CD4-positive, alpha-beta T cell (primary cell): ENCODE data around the gene CST6. TPM values are rescaled to one million over a fixed set of nuclear protein-coding genes. Genes with fewer than 3 reads are reported as not detected.

Experiments
- ATAC-seq: fragments of 200-7000 bp; cut with Tn5 transposase; one replicate; pipeline ENCODE4 v1.10.0; 2022; ENCODE audit warnings: mild to moderate bottlenecking; ENCODE audit not compliant: poor library complexity
- CTCF ChIA-PET: fragments of 350-600 bp; sonication (Branson Sonifier 250); formaldehyde crosslinking; loops from one replicate; lab custom pipeline; 2021; ENCODE audit warnings: antibody characterized with exemption, inconsistent platforms; lab: Charles Lee
- POLR2A ChIA-PET: fragments of 350-600 bp; sonication (Branson Sonifier 250); formaldehyde crosslinking; loops from one replicate; lab custom pipeline; 2021; ENCODE audit warnings: antibody characterized with exemption, inconsistent platforms; lab: Charles Lee
- DNase-seq, 14 experiments: peaks; one replicate each; pipeline ENCODE4 v3.0.0-alpha.2; 2013 to 2020; ENCODE audit warnings: mixed read lengths in 2 of 14
- H3K27ac ChIP-seq, 2 donors: one replicate each; pipeline versions ENCODE4 v1.5.1 to v1.7.0; 2013; ENCODE audit warnings: low read length in 2 of 2, low read depth in 1 of 2, mild to moderate bottlenecking in 1 of 2
- H3K27me3 ChIP-seq, 2 experiments: 1 replicate in 1 of 2; 2 replicates in 1 of 2; pipeline versions ENCODE4 v1.6.1 to v1.7.0; 2013; ENCODE audit warnings: low read length in 2 of 2, control low read depth in 1 of 2, mild to moderate bottlenecking in 1 of 2, moderate library complexity in 1 of 2; ENCODE audit not compliant: insufficient read depth in 2 of 2, control insufficient read depth in 1 of 2
- H3K36me3 ChIP-seq: one replicate; pipeline ENCODE4 v1.6.1; 2013; ENCODE audit warnings: low read length, control low read depth; ENCODE audit not compliant: insufficient read depth
- H3K4me1 ChIP-seq: one replicate; pipeline ENCODE4 v1.6.1; 2013; ENCODE audit warnings: low read length, control low read depth; ENCODE audit not compliant: insufficient read depth
- H3K4me3 ChIP-seq: one replicate; pipeline ENCODE4 v1.5.1; 2013; ENCODE audit warnings: mild to moderate bottlenecking, low read length, moderate library complexity
- H3K9me3 ChIP-seq, 2 experiments: 1 replicate in 1 of 2; 2 replicates in 1 of 2; pipeline versions ENCODE4 v1.6.1 to v1.7.0; 2013; ENCODE audit warnings: low read length in 2 of 2, mild to moderate bottlenecking in 2 of 2, control low read depth in 1 of 2, moderate library complexity in 1 of 2; ENCODE audit not compliant: control insufficient read depth in 1 of 2, insufficient read depth in 1 of 2
- H3K27ac Mint-ChIP-seq: one replicate; pipeline ENCODE4 v1.8.0; 2020; ENCODE audit warnings: mixed read lengths
- H3K27me3 Mint-ChIP-seq: one replicate; pipeline ENCODE4 v1.8.0; 2021; ENCODE audit warnings: mixed read lengths
- H3K36me3 Mint-ChIP-seq: one replicate; pipeline ENCODE4 v1.8.0; 2021; ENCODE audit warnings: low read depth, mixed read lengths
- H3K4me1 Mint-ChIP-seq: one replicate; pipeline ENCODE4 v1.8.0; 2021; ENCODE audit warnings: low read depth, mixed read lengths
- H3K4me3 Mint-ChIP-seq: one replicate; pipeline ENCODE4 v1.8.0; 2020; ENCODE audit warnings: mild to moderate bottlenecking, mixed read lengths
- H3K9me3 Mint-ChIP-seq: one replicate; pipeline ENCODE4 v1.8.0; 2020; ENCODE audit warnings: mixed read lengths
- intact Hi-C, 2 experiments: fragments of 100-400 bp; cut with DNase I in 1 of 2; cut with micrococcal nuclease in 1 of 2; formaldehyde crosslinking; loops; one replicate each; pipeline versions ENCODE4 v1.15.1 to v1.9.0; 2023 to 2025; cut with DNase I, micrococcal nuclease
- total RNA-seq, 174 experiments: library from RNA in 2 of 174; stranded (reverse) in 2 of 174; gene quantifications; one replicate each; pipeline ENCODE4 v1.2.3 and lab custom pipeline; 2021 to 2026
- TF ChIP-seq, protein P1 (sequence below): fragments of 200-600 bp; IDR thresholded peaks from one replicate; pipeline ENCODE4 v1.8.0; 2022; ENCODE audit warnings: antibody characterized with exemption, mild to moderate bottlenecking

The CST6 gene
- total RNA-seq, 2 experiments from 2014 or later = not detected

DNA sequence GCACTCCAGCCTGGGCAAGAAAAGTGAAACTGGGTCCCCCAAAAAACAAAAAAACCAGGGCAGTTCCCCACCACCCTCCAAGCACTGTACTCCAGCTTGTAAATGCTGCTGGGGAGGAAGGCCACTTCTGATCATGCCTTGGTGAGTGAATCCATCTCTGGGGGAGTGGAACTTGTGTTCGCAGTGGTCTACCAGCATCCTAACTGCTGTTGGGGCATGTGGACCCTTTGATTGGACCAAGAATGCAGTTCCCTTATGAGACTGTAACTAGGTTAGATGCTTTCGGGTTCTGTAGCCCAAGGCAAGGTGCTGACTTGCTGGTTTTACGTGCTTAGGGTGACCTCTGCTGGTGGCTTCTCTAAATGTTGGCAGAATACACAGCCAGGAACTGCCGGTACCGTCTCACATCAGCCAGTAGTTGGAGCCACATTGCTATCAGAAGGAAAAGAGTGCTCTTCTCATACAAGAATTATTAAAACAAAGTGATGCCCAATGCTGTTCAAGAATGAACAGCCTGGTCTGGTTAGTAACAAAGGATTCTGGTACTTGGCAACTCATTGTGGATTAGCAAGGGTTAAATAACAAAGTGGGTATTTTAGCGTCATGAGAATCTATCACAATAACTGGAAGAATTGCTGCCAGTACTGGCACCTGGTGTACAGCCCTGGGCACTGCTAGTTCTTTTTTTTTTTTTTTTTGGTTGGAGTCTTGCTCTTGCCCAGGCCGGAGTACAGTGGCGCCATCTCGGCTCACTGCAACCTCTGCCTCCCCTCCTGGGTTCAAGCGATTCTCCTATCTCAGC is 22.8 kb upstream of the CST6 start:
- Mint-ChIP-seq H3K27ac (peak overlapping the region; percentile 61), H3K4me3 (no peak overlapping the region), H3K9me3 (no peaks in the 10 kb centered on the region), H3K27me3 (no peaks in the 10 kb centered on the region), H3K36me3 (peaks cover 10% of the 10 kb centered on the region), H3K4me1 (peaks cover 6% of the 10 kb centered on the region)
- H3K4me3 ChIP-seq = no peak overlapping the region
- H3K9me3 ChIP-seq = no peaks in the 10 kb centered on the region
- DNase-seq (peak; percentile 82 to 96 (median 89)), ATAC-seq (peak; percentile 98)
- no peaks in the 10 kb centered on the region for H3K27me3 ChIP-seq
- H3K27ac ChIP-seq = no peak overlapping the region
- POLR2A ChIA-PET = interaction anchor here (0.6 to 1.5 kb wide), 7 partner anchors 10 to 209 kb away, joined by 3 to 6 read pairs (median 4); partner anchors contain the start of genes AP5B1 and CCDC85B
- intact Hi-C loops = loop anchor here (1.0 to 10.0 kb wide), 11 partner anchors 33 to 364 kb away; partner anchors contain the start of genes AP5B1 (in 2 of the 2) and FIBP (in 1 of the 2)
- peaks cover 10% of the 10 kb centered on the region for H3K4me1 ChIP-seq
- no peaks in the 10 kb centered on the region for H3K36me3 ChIP-seq
- TF ChIP-seq, protein P1, sequence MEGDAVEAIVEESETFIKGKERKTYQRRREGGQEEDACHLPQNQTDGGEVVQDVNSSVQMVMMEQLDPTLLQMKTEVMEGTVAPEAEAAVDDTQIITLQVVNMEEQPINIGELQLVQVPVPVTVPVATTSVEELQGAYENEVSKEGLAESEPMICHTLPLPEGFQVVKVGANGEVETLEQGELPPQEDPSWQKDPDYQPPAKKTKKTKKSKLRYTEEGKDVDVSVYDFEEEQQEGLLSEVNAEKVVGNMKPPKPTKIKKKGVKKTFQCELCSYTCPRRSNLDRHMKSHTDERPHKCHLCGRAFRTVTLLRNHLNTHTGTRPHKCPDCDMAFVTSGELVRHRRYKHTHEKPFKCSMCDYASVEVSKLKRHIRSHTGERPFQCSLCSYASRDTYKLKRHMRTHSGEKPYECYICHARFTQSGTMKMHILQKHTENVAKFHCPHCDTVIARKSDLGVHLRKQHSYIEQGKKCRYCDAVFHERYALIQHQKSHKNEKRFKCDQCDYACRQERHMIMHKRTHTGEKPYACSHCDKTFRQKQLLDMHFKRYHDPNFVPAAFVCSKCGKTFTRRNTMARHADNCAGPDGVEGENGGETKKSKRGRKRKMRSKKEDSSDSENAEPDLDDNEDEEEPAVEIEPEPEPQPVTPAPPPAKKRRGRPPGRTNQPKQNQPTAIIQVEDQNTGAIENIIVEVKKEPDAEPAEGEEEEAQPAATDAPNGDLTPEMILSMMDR = peak; percentile 96
- CTCF ChIA-PET = interaction anchor here (0.7 to 1.9 kb wide), 7 partner anchors 10 to 209 kb away, joined by 3 to 17 read pairs (median 3); partner anchors contain the start of genes AP5B1, CCDC85B and FIBP

DNA sequence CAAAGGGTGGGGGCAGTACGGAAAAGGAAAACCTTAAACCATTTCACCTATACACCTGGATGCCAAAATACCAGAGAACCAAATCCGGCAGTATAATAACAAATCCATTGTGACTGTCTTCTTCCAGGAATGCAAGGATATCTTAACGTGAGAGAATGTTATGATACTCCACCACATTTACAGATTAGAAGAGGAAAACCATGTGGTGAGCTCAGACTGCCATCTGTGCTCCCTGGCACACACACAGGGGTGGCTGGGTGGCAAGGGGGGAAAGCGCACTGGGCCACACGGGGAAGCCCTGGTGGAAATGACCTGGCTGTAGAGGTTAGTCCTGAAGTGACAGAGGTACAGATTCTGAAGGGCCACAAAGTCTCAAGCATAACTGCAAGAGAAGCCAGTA is 19.8 kb upstream of the CST6 start:
- no peak overlapping the region for H3K4me3 ChIP-seq
- intact Hi-C loops = no loop called here
- H3K36me3 ChIP-seq = peaks cover under 1% of the 10 kb centered on the region
- Mint-ChIP-seq H3K27me3 (no peaks in the 10 kb centered on the region), H3K27ac (no peak overlapping the region), H3K4me1 (peaks cover 6% of the 10 kb centered on the region), H3K4me3 (no peak overlapping the region), H3K9me3 (no peaks in the 10 kb centered on the region), H3K36me3 (peaks cover 27% of the 10 kb centered on the region)
- ChIA-PET CTCF (interaction anchor here (0.6 to 2.0 kb wide), 3 partner anchors 30 to 918 kb away, joined by 5 to 7 read pairs (median 5); partner anchors contain the start of gene FIBP), POLR2A (interaction anchor here (1.0 kb wide), 1 partner anchor 98 kb away, joined by 4 read pairs; no protein-coding TSS in a partner anchor)
- H3K4me1 ChIP-seq = peaks cover 10% of the 10 kb centered on the region
- H3K27ac ChIP-seq = no peak overlapping the region
- H3K9me3 ChIP-seq = no peaks in the 10 kb centered on the region
- TF ChIP-seq, protein P1 = no peak
- ATAC-seq (no peak), DNase-seq (no peak)
- H3K27me3 ChIP-seq = no peaks in the 10 kb centered on the region

DNA sequence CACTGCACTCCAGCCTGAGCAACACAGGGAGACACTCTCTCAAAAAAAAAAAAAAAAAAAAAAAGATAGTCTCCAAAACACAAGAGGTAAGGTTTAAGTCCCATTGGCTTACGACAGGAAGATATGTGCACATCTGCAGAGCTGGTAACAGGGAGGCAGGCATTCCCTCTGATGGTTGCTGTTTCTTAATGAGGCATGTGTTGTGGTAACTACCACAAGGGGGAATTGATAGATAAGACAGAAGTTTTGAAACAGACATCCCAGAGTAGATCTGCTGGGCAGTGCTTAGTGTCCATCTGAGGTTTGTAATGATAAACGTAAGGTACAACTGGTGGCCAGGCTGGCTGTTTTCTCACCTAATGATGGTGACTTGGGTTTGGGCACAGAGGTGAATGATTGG is 14.5 kb upstream of the CST6 start:
- intact Hi-C loops = no loop called here
- Histone ChIP-seq H3K27ac (no peak overlapping the region), H3K36me3 (peaks cover 35% of the 10 kb centered on the region), H3K4me1 (peaks cover 23% of the 10 kb centered on the region), H3K4me3 (no peak overlapping the region), H3K27me3 (no peaks in the 10 kb centered on the region), H3K9me3 (no peaks in the 10 kb centered on the region)
- CTCF ChIA-PET = interaction anchor here (0.6 kb wide), 1 partner anchor 285 kb away, joined by 3 read pairs; no protein-coding TSS in a partner anchor
- Mint-ChIP-seq H3K9me3 (no peaks in the 10 kb centered on the region), H3K27ac (peak overlapping the region; percentile 13), H3K36me3 (peaks cover 66% of the 10 kb centered on the region), H3K4me3 (peak overlapping the region; percentile 54), H3K4me1 (peaks cover 42% of the 10 kb centered on the region), H3K27me3 (no peaks in the 10 kb centered on the region)
- no peak for DNase-seq
- POLR2A ChIA-PET = no interaction called here
- TF ChIP-seq, protein P1 = no peak
- ATAC-seq = no peak
